Cardiac muscle cell (in vitro differentiated cells and primary cell): ENCODE measurements around the gene SBNO1. TPM values are rescaled to one million over a fixed set of nuclear protein-coding genes. Genes with fewer than 3 reads are reported as not detected.

Experiments used
- DNase-seq, 2 donors: peaks; one replicate each; pipeline versions ENCODE4 v3.0.0 to v3.0.0-alpha.2; 2010 to 2017; ENCODE audit warnings: low read depth in 1 of 2, low spot score in 1 of 2
- H3K27ac ChIP-seq: fragments of 200-600 bp; sonication (generic); 2 replicates; pipeline ENCODE4 v1.5.1; 2016
- H3K27me3 ChIP-seq: fragments of 200-600 bp; sonication (generic); 2 replicates; pipeline ENCODE4 v1.6.0; 2016; ENCODE audit warnings: control low read depth
- H3K36me3 ChIP-seq: fragments of 200-600 bp; sonication (generic); 2 replicates; pipeline ENCODE4 v1.5.1; 2016; ENCODE audit warnings: control low read depth
- H3K4me1 ChIP-seq: fragments of 200-600 bp; sonication (generic); 2 replicates; pipeline ENCODE4 v1.8.1; 2017; ENCODE audit warnings: low read depth, mild to moderate bottlenecking, mixed run types
- H3K4me3 ChIP-seq: fragments of 200-600 bp; sonication (generic); 2 replicates; pipeline ENCODE4 v1.5.1; 2016; ENCODE audit warnings: mild to moderate bottlenecking
- H3K9me3 ChIP-seq: fragments of 200-600 bp; sonication (generic); 2 replicates; pipeline ENCODE4 v1.5.1; 2017; ENCODE audit warnings: low read depth, mild to moderate bottlenecking, control low read depth
- polyA plus RNA-seq: library from polyadenylated mRNA; unstranded; fragments of >200 nt; fragmentation: Nextera tagmentation; extraction: Ambion mirVana; gene quantifications from 2 replicates; pipeline ENCODE4 v1.2.1, GENCODE V29; 2016
- total RNA-seq: library from RNA; depleted of rRNA; stranded (reverse); fragments of >200 nt; gene quantifications from 2 replicates; pipeline ENCODE4 v1.2.3, GENCODE V29; 2016
- TF ChIP-seq, protein P1 (sequence below): IDR thresholded peaks from 2 replicates; pipeline ENCODE4 v1.5.1; 2012; ENCODE audit warnings: low read depth, mild to moderate bottlenecking, low read length

SBNO1 gene
- total and polyA plus RNA-seq, 2 experiments from 2014 or later = 10.4 to 17.7 TPM

DNA sequence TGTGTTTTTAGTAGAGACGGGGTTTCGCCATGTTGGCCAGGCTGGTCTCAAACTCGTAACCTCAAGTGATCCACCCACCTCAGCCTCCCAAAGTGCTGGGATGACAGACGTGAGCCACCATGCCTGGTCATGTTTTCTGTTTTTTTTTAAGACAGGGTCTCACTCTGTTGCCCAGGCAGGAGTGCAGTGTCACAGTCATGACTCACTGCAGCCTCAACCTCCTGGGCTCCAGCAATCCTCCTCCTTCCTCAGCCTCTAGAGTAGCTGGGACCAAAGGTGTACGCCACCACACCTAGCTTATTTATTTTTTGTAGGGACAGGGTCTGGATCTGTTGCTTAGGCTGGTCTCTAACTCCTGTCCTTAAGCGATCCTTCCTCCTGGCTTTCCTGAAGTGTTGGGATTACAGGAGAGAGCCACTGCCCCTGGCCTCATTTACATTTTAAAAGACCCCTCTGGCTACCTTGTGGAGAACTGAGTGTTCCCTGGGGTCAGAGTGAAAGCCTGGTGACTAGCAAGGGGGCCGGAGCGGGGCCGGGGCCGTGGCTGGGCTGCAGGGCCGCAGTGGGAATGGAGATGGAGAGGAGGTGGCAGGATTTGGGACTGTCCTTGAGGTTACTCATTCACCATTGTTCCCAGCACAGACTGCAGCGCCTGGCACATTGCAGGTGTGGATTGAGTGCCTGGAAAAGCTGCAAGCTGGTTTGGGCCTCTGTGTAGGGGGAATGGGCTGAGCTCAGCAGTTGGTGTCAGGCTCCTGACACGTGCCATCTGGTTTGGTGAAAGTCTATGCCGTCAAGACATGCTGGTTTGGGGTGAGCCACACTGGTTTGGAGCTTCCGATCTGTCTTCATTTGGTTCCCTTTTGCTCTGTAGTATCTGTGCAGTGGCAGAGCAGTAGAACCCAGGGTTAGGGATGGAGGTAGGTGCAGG, 37.4 kb upstream of the SBNO1 start:
- Histone ChIP-seq H3K27me3 (no peaks in the 10 kb centered on the region), H3K36me3 (peaks cover 45% of the 10 kb centered on the region)
- DNase-seq = no peak

DNA sequence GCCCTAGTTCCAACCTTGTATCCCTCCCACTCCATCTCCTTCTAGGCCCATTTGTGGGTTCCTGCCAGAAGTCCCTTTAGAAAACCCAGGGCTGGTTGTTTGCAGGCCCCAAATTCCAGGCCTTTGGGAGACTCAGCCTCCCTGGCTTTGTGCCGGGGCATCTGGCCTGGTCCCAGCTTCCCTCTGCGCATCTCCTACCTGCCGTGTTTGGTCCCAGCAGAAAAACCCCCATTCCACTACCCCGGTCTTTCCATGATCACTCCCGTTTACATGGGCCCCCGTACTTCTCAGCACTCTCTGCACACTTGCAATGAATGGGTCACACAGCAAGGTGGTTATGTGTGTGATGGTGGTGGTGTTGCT, 34.6 kb upstream of the SBNO1 start:
- DNase-seq = no peak
- Histone ChIP-seq H3K4me1 (no peaks in the 10 kb centered on the region), H3K27me3 (no peaks in the 10 kb centered on the region), H3K9me3 (no peaks in the 10 kb centered on the region), H3K4me3 (no peak overlapping the region), H3K36me3 (peaks cover 45% of the 10 kb centered on the region), H3K27ac (no peak overlapping the region)
- TF ChIP-seq, protein P1, sequence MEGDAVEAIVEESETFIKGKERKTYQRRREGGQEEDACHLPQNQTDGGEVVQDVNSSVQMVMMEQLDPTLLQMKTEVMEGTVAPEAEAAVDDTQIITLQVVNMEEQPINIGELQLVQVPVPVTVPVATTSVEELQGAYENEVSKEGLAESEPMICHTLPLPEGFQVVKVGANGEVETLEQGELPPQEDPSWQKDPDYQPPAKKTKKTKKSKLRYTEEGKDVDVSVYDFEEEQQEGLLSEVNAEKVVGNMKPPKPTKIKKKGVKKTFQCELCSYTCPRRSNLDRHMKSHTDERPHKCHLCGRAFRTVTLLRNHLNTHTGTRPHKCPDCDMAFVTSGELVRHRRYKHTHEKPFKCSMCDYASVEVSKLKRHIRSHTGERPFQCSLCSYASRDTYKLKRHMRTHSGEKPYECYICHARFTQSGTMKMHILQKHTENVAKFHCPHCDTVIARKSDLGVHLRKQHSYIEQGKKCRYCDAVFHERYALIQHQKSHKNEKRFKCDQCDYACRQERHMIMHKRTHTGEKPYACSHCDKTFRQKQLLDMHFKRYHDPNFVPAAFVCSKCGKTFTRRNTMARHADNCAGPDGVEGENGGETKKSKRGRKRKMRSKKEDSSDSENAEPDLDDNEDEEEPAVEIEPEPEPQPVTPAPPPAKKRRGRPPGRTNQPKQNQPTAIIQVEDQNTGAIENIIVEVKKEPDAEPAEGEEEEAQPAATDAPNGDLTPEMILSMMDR = no peak

More for the DNA sequence above, 37.4 kb upstream of the SBNO1 start:
- Histone ChIP-seq H3K4me3 (no peak overlapping the region), H3K27ac (peak overlapping the region; percentile 28), H3K9me3 (no peaks in the 10 kb centered on the region), H3K4me1 (no peaks in the 10 kb centered on the region)
- TF ChIP-seq, protein P1 = no peak

DNA sequence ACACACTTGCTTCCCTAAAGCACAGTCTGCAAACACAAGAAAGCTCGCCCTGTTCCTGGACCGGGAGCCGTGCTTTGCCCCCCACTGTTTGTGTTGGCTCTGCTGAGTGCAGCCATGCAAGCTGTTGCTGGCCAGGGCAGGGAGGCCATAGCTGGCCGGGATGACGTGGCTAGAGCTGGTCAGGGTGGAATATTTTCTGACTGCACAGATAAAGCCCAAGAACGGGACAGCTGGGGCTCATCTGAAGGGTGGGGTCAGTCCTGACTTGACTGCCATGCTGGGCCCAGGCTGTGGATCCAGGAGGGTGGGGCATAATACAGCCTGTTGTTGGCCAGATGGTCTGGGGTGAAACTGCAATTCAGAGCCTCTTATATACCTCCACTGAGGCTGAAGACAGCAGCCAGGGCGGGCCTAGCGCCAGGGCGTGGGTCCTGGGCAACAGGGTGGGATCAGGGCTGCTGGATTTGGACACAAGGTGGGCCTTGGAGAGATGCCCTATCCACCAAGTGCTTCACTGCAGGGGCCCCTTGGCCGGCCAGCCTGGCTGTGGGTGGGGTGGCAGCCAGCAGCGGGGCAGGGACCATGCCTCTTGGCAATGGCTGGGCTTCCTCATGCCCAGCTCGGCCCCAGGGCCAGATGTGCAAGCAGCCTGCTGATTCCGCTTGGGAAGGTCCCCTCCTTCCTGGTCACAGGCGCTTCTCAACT, 34.1 kb upstream of the SBNO1 start:
- Histone ChIP-seq H3K27ac (no peak overlapping the region), H3K27me3 (no peaks in the 10 kb centered on the region), H3K4me1 (no peaks in the 10 kb centered on the region), H3K4me3 (no peak overlapping the region), H3K36me3 (peaks cover 42% of the 10 kb centered on the region), H3K9me3 (no peaks in the 10 kb centered on the region)
- TF ChIP-seq, protein P1 = no peak
- peak in 1 of 2 donors; percentile 83 for DNase-seq

DNA sequence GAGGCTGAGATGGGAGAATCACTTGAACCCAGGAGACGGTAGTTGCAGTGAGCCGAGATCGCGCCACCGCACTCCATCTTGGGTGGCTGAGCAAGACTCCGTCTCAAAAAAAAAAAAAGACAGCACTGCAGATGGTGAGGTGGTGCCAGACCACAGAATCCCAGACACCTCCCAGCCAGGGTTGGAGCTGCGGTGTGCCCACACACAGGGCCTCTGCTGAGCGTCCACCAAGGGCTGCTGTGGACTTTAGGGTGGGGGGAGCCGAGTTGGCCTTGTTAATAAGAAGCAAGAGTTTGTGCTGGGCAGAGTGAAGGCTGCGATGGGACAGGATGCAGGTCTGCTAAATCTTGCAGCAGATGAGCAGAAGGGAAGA, 33.5 kb upstream of the SBNO1 start:
- H3K27ac ChIP-seq = no peak overlapping the region
- peaks cover 40% of the 10 kb centered on the region for H3K36me3 ChIP-seq
- TF ChIP-seq, protein P1 = no peak
- DNase-seq = no peak
- H3K4me1 ChIP-seq = no peaks in the 10 kb centered on the region
- H3K27me3 ChIP-seq = no peaks in the 10 kb centered on the region
- H3K4me3 ChIP-seq = no peak overlapping the region
- no peaks in the 10 kb centered on the region for H3K9me3 ChIP-seq

DNA sequence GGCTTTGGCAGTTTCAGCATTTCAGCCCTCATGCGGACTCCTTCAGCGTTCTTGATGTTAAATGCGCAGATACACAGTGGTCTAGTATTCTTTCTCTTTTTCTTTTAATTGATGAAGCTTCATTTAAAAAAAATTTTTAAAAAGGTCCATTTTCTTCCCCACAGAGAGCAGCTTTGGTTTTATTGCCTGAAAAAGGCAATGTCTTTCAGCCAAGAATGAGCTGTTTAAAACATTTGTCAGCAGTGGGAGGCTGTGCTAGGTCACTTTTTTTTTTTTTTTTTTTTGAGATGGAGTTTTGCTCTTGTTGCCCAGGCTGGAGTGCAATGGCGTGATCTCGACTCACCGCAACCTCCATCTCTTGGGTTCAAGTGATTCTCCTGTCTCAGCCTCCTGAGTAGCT, 32.8 kb upstream of the SBNO1 start:
- Histone ChIP-seq H3K4me3 (no peak overlapping the region), H3K27me3 (no peaks in the 10 kb centered on the region), H3K36me3 (peaks cover 41% of the 10 kb centered on the region), H3K4me1 (no peaks in the 10 kb centered on the region), H3K9me3 (no peaks in the 10 kb centered on the region), H3K27ac (no peak overlapping the region)
- TF ChIP-seq, protein P1 = no peak
- DNase-seq = no peak
